Measurements from ENCODE around the gene ZNF586.

DNA sequence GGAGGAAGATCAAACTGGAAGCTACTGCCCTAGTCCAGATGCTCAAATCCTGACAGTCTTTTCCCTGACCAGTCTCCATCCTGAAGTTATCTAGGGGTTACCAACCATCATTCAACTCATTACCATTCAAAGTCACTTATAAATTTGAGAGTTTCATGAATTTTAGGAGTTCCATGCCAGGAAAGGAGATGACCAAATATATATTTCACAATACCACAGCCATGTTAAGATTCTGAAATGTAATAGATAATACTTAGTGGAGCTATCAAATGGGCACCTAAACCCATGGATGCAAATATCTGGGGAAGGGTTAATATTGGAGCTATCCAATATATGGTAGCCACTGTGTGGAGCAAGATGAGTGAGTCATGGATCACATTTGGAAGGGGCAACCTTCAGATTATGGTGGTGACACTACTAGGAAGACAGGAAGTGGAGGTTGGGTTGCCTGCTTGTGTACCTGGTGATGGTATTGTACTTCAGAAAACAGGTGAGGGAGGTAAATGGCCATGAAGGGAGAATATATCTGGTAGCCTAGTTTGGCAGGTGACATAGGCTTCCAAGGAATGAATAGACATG lies 18.7 kb downstream of the ZNF586 start:
- TF ChIP-seq, protein P1, sequence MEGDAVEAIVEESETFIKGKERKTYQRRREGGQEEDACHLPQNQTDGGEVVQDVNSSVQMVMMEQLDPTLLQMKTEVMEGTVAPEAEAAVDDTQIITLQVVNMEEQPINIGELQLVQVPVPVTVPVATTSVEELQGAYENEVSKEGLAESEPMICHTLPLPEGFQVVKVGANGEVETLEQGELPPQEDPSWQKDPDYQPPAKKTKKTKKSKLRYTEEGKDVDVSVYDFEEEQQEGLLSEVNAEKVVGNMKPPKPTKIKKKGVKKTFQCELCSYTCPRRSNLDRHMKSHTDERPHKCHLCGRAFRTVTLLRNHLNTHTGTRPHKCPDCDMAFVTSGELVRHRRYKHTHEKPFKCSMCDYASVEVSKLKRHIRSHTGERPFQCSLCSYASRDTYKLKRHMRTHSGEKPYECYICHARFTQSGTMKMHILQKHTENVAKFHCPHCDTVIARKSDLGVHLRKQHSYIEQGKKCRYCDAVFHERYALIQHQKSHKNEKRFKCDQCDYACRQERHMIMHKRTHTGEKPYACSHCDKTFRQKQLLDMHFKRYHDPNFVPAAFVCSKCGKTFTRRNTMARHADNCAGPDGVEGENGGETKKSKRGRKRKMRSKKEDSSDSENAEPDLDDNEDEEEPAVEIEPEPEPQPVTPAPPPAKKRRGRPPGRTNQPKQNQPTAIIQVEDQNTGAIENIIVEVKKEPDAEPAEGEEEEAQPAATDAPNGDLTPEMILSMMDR (IDR thresholded peaks at IDR 0.05) = no peak
- TF ChIP-seq POLR2AphosphoS5 (IDR thresholded peaks at IDR 0.05) = no peak

All from esophagus muscularis mucosa (tissue), 3 donors.